Measurements from ENCODE around the gene ANKRD16. TPM values are rescaled to one million over a fixed set of nuclear protein-coding genes. Genes with fewer than 3 reads are reported as not detected.

ANKRD16 gene
- total RNA-seq, 1 donor from 2014 or later, result 5.9 TPM

DNA sequence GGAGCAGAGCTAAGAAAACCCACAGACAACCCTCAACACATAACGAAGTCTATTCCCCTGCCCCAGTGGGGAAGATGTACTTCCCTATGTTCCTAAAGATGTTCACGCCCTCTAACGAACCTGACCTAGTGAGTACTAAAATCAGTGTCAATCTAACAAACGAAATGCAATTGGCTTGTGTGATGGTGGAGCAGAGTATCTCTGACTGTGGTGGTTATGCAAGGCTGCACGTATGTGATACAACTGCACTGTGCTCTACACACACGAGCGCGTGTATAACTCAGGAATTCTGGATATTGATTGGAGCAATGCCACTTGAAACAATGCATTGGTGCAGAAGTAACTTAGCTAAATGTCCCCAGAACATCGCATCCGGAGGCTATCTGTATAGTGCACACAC lies 1.3 kb downstream of the ANKRD16 start:
- H3K79me2 ChIP-seq (ENCODE audit: low read depth), result peaks cover 54% of the 10 kb centered on the region
- peaks cover 17% of the 10 kb centered on the region for H3K4me1 ChIP-seq
- peaks cover 15% of the 10 kb centered on the region for H3K36me3 ChIP-seq
- no peak for DNase-seq (ENCODE audit: low spot score)
- peak overlapping the region; percentile 38 for H3K9ac ChIP-seq
- peak overlapping the region; percentile 92 for H3K27ac Mint-ChIP-seq
- H3K27ac ChIP-seq, result no peak overlapping the region
- peaks cover 11% of the 10 kb centered on the region for H3F3A ChIP-seq (ENCODE audit: low read depth)
- peak overlapping the region; percentile 98 for H3K4me3 Mint-ChIP-seq
- no peaks in the 10 kb centered on the region for H3K9me3 ChIP-seq (ENCODE audit: low read depth)
- peaks cover 31% of the 10 kb centered on the region for H3K4me1 Mint-ChIP-seq
- no peaks in the 10 kb centered on the region for H3K9me3 Mint-ChIP-seq
- peak overlapping the region; percentile 89 for H3K4me2 ChIP-seq
- H3K27me3 ChIP-seq, result no peaks in the 10 kb centered on the region
- peaks cover 53% of the 10 kb centered on the region for H4K20me1 ChIP-seq (ENCODE audit: low read depth)
- H3K36me3 Mint-ChIP-seq, result peaks cover 23% of the 10 kb centered on the region
- peak overlapping the region; percentile 80 for H3K4me3 ChIP-seq
- H2AFZ ChIP-seq (replicated peaks), result no peak overlapping the region
- TF ChIP-seq EZH2 (IDR thresholded peaks at IDR 0.05) (no peak), EZH2phosphoT487 (IDR thresholded peaks at IDR 0.05) (no peak)
- TF ChIP-seq, protein P1, sequence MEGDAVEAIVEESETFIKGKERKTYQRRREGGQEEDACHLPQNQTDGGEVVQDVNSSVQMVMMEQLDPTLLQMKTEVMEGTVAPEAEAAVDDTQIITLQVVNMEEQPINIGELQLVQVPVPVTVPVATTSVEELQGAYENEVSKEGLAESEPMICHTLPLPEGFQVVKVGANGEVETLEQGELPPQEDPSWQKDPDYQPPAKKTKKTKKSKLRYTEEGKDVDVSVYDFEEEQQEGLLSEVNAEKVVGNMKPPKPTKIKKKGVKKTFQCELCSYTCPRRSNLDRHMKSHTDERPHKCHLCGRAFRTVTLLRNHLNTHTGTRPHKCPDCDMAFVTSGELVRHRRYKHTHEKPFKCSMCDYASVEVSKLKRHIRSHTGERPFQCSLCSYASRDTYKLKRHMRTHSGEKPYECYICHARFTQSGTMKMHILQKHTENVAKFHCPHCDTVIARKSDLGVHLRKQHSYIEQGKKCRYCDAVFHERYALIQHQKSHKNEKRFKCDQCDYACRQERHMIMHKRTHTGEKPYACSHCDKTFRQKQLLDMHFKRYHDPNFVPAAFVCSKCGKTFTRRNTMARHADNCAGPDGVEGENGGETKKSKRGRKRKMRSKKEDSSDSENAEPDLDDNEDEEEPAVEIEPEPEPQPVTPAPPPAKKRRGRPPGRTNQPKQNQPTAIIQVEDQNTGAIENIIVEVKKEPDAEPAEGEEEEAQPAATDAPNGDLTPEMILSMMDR (IDR thresholded peaks at IDR 0.05), result no peak
- no peaks in the 10 kb centered on the region for H3K27me3 Mint-ChIP-seq (ENCODE audit: insufficient read depth, low read depth)

DNA sequence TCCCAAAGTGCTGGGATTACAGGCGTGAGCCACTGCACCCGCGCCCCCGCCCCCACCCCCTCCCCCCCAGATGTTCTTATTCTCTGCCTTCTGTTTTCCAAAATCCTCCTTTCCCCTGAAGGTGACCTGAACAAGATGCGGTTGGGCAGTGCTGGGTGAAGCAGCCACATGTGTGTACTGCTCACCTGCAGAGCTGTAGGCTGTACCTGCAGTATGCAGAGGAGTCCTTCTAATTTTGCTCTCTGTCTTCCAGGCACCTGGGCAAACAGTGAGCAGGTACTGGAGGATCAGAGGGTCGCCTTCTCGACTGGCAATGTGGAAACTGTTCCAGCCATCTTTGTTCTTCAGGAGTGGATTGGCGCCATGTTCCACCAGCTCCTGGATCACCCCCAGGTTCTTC lies 2.1 kb downstream of the ANKRD16 start:
- H3K27ac Mint-ChIP-seq, result no peak overlapping the region
- H3K36me3 Mint-ChIP-seq, result peaks cover 27% of the 10 kb centered on the region
- H3K27ac ChIP-seq, result no peak overlapping the region
- TF ChIP-seq EZH2 (IDR thresholded peaks at IDR 0.05), result no peak
- TF ChIP-seq EZH2phosphoT487 (IDR thresholded peaks at IDR 0.05), result no peak
- TF ChIP-seq, protein P1 (IDR thresholded peaks at IDR 0.05), result no peak
- peaks cover 17% of the 10 kb centered on the region for H3K4me1 ChIP-seq
- H2AFZ ChIP-seq (replicated peaks), result no peak overlapping the region
- H3K9me3 ChIP-seq (ENCODE audit: low read depth), result no peaks in the 10 kb centered on the region
- DNase-seq (ENCODE audit: low spot score), result no peak
- peak overlapping the region; percentile 98 for H3K4me3 Mint-ChIP-seq
- peak overlapping the region; percentile 80 for H3K4me3 ChIP-seq
- H3K9me3 Mint-ChIP-seq, result no peaks in the 10 kb centered on the region
- peak overlapping the region; percentile 89 for H3K4me2 ChIP-seq
- H3K27me3 ChIP-seq, result no peaks in the 10 kb centered on the region
- H3F3A ChIP-seq (ENCODE audit: low read depth), result peaks cover 11% of the 10 kb centered on the region
- H3K9ac ChIP-seq, result no peak overlapping the region
- H3K79me2 ChIP-seq (ENCODE audit: low read depth), result peaks cover 47% of the 10 kb centered on the region
- H3K4me1 Mint-ChIP-seq, result peaks cover 31% of the 10 kb centered on the region
- peaks cover 48% of the 10 kb centered on the region for H4K20me1 ChIP-seq (ENCODE audit: low read depth)
- peaks cover 15% of the 10 kb centered on the region for H3K36me3 ChIP-seq
- H3K27me3 Mint-ChIP-seq (ENCODE audit: insufficient read depth, low read depth), result no peaks in the 10 kb centered on the region

DNA sequence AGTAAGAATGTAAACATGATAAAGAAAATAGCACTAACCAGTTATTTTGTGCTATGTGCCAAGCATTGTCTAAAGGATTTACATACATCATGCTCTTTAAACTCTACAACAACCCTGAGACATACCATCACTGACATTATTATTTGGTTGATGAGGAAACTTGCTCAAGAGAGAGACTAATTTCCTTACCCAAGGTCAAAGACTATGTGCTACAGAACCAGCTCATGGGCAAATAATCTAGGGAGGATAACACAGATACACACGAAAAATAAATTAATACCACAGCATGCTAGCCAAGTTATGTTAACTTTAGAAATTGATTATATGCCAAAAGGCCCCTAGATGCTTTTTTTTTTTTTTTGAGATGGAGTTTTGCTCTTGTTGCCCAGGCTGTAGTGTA lies 2.7 kb downstream of the ANKRD16 start:
- Mint-ChIP-seq H3K4me3 (peak overlapping the region; percentile 46), H3K4me1 (peaks cover 27% of the 10 kb centered on the region)
- H3K4me3 ChIP-seq, result no peak overlapping the region

More for the DNA sequence above, 2.7 kb downstream of the ANKRD16 start:
- Histone ChIP-seq H3K27me3 (no peaks in the 10 kb centered on the region), H3K4me2 (no peak overlapping the region), H3F3A (ENCODE audit: low read depth) (peaks cover 11% of the 10 kb centered on the region), H3K79me2 (ENCODE audit: low read depth) (peaks cover 41% of the 10 kb centered on the region), H4K20me1 (ENCODE audit: low read depth) (peaks cover 42% of the 10 kb centered on the region), H3K4me1 (peaks cover 17% of the 10 kb centered on the region), H3K9me3 (ENCODE audit: low read depth) (no peaks in the 10 kb centered on the region), H3K27ac (no peak overlapping the region), H3K9ac (no peak overlapping the region), H3K36me3 (peaks cover 21% of the 10 kb centered on the region), H2AFZ (replicated peaks) (no peak overlapping the region)
- no peaks in the 10 kb centered on the region for H3K27me3 Mint-ChIP-seq (ENCODE audit: insufficient read depth, low read depth)
- no peak for DNase-seq (ENCODE audit: low spot score)
- H3K36me3 Mint-ChIP-seq, result peaks cover 30% of the 10 kb centered on the region
- no peak overlapping the region for H3K27ac Mint-ChIP-seq
- no peaks in the 10 kb centered on the region for H3K9me3 Mint-ChIP-seq
- TF ChIP-seq EZH2phosphoT487 (IDR thresholded peaks at IDR 0.05), result no peak
- no peak for TF ChIP-seq EZH2 (IDR thresholded peaks at IDR 0.05)
- TF ChIP-seq, protein P1 (IDR thresholded peaks at IDR 0.05), result no peak
